ENCODE results near the gene RFC4. TPM values are rescaled to one million over a fixed set of nuclear protein-coding genes. Genes with fewer than 3 reads are reported as not detected.
"Not testable (repeated sequence)": the region's sequence is repeated elsewhere in the genome, so short reads cannot be mapped to it uniquely, and the experiment has no call there.

RFC4 gene, protein sequence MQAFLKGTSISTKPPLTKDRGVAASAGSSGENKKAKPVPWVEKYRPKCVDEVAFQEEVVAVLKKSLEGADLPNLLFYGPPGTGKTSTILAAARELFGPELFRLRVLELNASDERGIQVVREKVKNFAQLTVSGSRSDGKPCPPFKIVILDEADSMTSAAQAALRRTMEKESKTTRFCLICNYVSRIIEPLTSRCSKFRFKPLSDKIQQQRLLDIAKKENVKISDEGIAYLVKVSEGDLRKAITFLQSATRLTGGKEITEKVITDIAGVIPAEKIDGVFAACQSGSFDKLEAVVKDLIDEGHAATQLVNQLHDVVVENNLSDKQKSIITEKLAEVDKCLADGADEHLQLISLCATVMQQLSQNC
- total RNA-seq = 17.2 and 18.1 TPM in 2 replicates
- long read RNA-seq, transcript RFC4-201 (11 exons, 1,384 nt) = major isoform, 56 of 87 reads
- long read RNA-seq, transcript RFC4-202 (11 exons, 1,448 nt) = minor isoform, 16 of 87 reads
- long read RNA-seq, partial matches to known transcripts = 12 of 87 reads
- long read RNA-seq, other reads (novel, unspliced or antisense) = 3 of 87 reads

DNA sequence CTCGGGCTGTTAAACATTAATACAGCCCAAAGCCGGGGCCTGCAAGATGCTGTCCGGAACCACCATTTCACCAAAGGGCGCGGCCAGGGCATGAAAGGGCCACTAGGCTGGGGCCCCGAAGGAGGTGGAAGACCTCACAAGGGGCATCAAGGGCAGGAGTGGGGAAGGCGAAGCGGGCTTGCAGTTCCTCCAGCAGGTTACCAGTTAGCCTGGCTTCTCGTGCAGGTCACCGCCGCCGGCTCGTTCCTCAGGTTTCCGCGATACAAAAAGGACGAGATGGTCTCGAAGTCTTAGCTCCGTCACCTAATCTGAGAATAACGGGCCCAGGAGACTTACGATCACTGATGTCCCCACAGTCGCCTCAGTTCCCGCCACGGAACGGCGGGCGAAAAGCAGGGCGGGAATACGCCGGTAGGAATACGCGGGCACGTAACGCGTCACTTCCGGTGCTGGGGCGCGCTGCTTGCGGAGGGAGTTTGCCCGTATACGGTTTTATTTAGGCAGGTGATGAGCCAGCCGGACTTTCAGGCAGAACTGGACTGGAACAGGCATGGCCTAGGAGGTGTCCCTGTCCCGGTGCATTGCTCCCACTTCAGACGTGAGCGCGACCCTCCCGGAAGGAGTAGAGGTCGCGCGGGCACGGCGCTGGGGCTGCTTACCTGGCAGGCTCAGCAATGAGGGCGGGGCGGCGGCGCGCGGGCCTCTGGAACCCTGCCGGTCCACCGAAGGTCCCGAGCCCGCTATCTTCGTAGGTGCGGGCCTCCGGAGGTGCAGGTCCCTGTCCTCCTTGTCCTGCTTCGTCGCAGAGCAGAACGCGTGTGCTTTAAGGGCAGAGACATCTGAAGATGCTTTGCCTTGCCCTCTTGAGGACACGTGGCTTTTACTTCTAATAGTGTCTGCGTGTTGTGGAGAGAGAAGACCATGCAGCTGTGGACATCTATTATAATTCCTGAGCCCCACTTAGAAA, at the start of gene RFC4:
RFC4 (minus strand) TSS at position 394 of the 967 bp plus-strand sequence. CDS start 1,769 bp downstream, outside the sequence.
- Mint-ChIP-seq H3K27ac (ENCODE audit: unreplicated experiment) (peak within 1 kb of the TSS; percentile 76), H3K27me3 (ENCODE audit: unreplicated experiment) (no peaks in the 10 kb centered on the region), H3K36me3 (ENCODE audit: unreplicated experiment) (peaks cover 4% of the 10 kb centered on the region), H3K4me3 (ENCODE audit: unreplicated experiment) (peak within 1 kb of the TSS; percentile 89), H3K9me3 (ENCODE audit: unreplicated experiment) (no peaks in the 10 kb centered on the region), H3K4me1 (ENCODE audit: unreplicated experiment) (peaks cover 14% of the 10 kb centered on the region)
- peak; percentile 87 for DNase-seq (ENCODE audit: extremely low spot score, unreplicated experiment)
- TF ChIP-seq, protein P1, sequence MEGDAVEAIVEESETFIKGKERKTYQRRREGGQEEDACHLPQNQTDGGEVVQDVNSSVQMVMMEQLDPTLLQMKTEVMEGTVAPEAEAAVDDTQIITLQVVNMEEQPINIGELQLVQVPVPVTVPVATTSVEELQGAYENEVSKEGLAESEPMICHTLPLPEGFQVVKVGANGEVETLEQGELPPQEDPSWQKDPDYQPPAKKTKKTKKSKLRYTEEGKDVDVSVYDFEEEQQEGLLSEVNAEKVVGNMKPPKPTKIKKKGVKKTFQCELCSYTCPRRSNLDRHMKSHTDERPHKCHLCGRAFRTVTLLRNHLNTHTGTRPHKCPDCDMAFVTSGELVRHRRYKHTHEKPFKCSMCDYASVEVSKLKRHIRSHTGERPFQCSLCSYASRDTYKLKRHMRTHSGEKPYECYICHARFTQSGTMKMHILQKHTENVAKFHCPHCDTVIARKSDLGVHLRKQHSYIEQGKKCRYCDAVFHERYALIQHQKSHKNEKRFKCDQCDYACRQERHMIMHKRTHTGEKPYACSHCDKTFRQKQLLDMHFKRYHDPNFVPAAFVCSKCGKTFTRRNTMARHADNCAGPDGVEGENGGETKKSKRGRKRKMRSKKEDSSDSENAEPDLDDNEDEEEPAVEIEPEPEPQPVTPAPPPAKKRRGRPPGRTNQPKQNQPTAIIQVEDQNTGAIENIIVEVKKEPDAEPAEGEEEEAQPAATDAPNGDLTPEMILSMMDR (IDR thresholded peaks at IDR 0.05) = peak; percentile 9

DNA sequence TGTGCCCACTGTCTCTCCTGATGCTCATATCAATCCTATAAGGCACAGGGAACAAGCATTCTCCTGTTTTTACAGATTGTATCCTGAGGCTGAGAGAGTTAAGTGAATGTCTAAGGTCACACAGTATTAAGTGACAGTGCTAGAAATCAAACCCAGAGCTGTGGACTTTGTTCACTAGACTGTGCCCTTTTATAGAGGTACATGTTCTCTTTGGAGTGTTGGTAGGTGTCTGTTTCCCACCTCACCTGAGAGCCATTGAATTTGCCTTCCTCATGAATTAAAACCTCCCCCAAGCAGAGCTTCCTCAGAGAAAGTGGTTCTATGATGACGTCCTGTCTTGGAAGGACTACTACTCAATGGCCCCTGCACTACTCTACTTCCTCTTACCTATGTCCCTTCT, 48.7 kb upstream of the RFC4 start:
- no peak for DNase-seq (ENCODE audit: extremely low spot score, unreplicated experiment)
- peaks cover 16% of the 10 kb centered on the region for H3K27me3 Mint-ChIP-seq (ENCODE audit: unreplicated experiment)
- no peaks in the 10 kb centered on the region for H3K4me1 Mint-ChIP-seq (ENCODE audit: unreplicated experiment)
- no peaks in the 10 kb centered on the region for H3K9me3 Mint-ChIP-seq (ENCODE audit: unreplicated experiment)
- no peak overlapping the region for H3K4me3 Mint-ChIP-seq (ENCODE audit: unreplicated experiment)
- H3K27ac Mint-ChIP-seq (ENCODE audit: unreplicated experiment) = no peak overlapping the region
- TF ChIP-seq, protein P1 (IDR thresholded peaks at IDR 0.05) = no peak
- H3K36me3 Mint-ChIP-seq (ENCODE audit: unreplicated experiment) = peaks cover 1% of the 10 kb centered on the region

DNA sequence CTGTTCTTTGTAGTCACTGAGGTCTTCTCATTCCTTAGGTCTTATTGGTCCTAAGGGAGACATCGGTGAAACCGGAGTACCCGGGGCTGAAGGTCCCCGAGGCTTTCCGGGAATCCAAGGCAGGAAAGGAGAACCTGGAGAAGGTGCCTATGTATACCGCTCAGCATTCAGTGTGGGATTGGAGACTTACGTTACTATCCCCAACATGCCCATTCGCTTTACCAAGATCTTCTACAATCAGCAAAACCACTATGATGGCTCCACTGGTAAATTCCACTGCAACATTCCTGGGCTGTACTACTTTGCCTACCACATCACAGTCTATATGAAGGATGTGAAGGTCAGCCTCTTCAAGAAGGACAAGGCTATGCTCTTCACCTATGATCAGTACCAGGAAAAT, 47.9 kb upstream of the RFC4 start:
- Mint-ChIP-seq H3K27ac (ENCODE audit: unreplicated experiment) (no peak overlapping the region), H3K4me1 (ENCODE audit: unreplicated experiment) (no peaks in the 10 kb centered on the region), H3K27me3 (ENCODE audit: unreplicated experiment) (peaks cover 16% of the 10 kb centered on the region), H3K4me3 (ENCODE audit: unreplicated experiment) (no peak overlapping the region), H3K9me3 (ENCODE audit: unreplicated experiment) (no peaks in the 10 kb centered on the region), H3K36me3 (ENCODE audit: unreplicated experiment) (peaks cover 1% of the 10 kb centered on the region)
- TF ChIP-seq, protein P1 (IDR thresholded peaks at IDR 0.05) = no peak
- DNase-seq (ENCODE audit: extremely low spot score, unreplicated experiment) = no peak

DNA sequence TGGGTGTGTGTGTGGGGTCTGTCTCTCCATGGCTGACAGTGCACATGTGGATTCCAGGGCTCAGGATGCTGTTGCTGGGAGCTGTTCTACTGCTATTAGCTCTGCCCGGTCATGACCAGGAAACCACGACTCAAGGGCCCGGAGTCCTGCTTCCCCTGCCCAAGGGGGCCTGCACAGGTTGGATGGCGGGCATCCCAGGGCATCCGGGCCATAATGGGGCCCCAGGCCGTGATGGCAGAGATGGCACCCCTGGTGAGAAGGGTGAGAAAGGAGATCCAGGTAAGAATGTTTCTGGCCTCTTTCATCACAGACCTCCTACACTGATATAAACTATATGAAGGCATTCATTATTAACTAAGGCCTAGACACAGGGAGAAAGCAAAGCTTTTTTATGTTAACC, 46.7 kb upstream of the RFC4 start:
- peaks cover 17% of the 10 kb centered on the region for H3K27me3 Mint-ChIP-seq (ENCODE audit: unreplicated experiment)
- H3K27ac Mint-ChIP-seq (ENCODE audit: unreplicated experiment) = no peak overlapping the region
- H3K4me1 Mint-ChIP-seq (ENCODE audit: unreplicated experiment) = no peaks in the 10 kb centered on the region
- no peaks in the 10 kb centered on the region for H3K9me3 Mint-ChIP-seq (ENCODE audit: unreplicated experiment)
- no peak for DNase-seq (ENCODE audit: extremely low spot score, unreplicated experiment)
- no peak overlapping the region for H3K4me3 Mint-ChIP-seq (ENCODE audit: unreplicated experiment)
- TF ChIP-seq, protein P1 (IDR thresholded peaks at IDR 0.05) = no peak
- peaks cover 1% of the 10 kb centered on the region for H3K36me3 Mint-ChIP-seq (ENCODE audit: unreplicated experiment)

DNA sequence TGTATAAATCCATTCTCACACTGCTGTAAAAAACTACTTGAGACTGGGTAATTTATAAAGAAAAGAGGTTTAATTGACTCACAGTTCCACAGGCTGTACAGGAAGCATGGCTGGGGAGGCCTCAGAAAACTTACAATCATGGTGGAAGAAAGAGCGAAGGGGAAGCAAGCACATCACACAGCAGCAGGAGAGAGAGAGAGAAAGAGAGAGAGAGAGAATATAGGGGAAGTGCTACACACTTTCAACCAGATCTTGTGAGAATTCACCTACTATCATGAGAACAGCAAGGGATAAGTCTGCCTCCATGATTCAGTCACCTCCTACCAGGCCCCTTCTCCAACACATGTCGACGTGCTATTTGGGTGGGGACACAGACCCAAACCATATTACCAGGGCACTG, 45.6 kb upstream of the RFC4 start:
- H3K9me3 Mint-ChIP-seq (ENCODE audit: unreplicated experiment); DNase-seq (ENCODE audit: extremely low spot score, unreplicated experiment); H3K27ac Mint-ChIP-seq (ENCODE audit: unreplicated experiment); H3K4me3 Mint-ChIP-seq (ENCODE audit: unreplicated experiment); H3K36me3 Mint-ChIP-seq (ENCODE audit: unreplicated experiment); H3K4me1 Mint-ChIP-seq (ENCODE audit: unreplicated experiment): not testable (repeated sequence)
- peaks cover 23% of the 10 kb centered on the region for H3K27me3 Mint-ChIP-seq (ENCODE audit: unreplicated experiment)

Measured in osteocyte (in vitro differentiated cells).